H9 (cell line): ENCODE measurements around the gene PIEZO2. TPM values are rescaled to one million over a fixed set of nuclear protein-coding genes. Genes with fewer than 3 reads are reported as not detected.

Experiments used
- DNase-seq: peaks from one replicate; pipeline ENCODE4 v3.0.0-alpha.2; 2017
- H2AFZ ChIP-seq: one replicate; pipeline ENCODE4 v1.6.1; 2013; ENCODE audit warnings: mild to moderate bottlenecking, low read length, control low read depth, moderate library complexity
- H2AK5ac ChIP-seq: 2 replicates; pipeline ENCODE4 v1.6.1; 2013; ENCODE audit warnings: low read length, control low read depth, mixed read lengths; ENCODE audit not compliant: insufficient read length
- H2BK120ac ChIP-seq: one replicate; pipeline ENCODE4 v1.6.1; 2013; ENCODE audit warnings: low read depth, mild to moderate bottlenecking, low read length, control low read depth, inconsistent platforms; ENCODE audit not compliant: poor library complexity, severe bottlenecking
- H2BK12ac ChIP-seq: 2 replicates; pipeline ENCODE4 v1.6.1; 2013; ENCODE audit warnings: low read length, control low read depth, mixed read lengths, low read depth; ENCODE audit not compliant: insufficient read length
- H2BK15ac ChIP-seq: 2 replicates; pipeline ENCODE4 v1.6.1; 2013; ENCODE audit warnings: low read depth, low read length, control low read depth
- H2BK20ac ChIP-seq: one replicate; pipeline ENCODE4 v1.6.1; 2013; ENCODE audit warnings: low read depth, mild to moderate bottlenecking, low read length, control low read depth, inconsistent platforms; ENCODE audit not compliant: poor library complexity, severe bottlenecking
- H2BK5ac ChIP-seq: 2 replicates; pipeline ENCODE4 v1.6.1; 2013; ENCODE audit warnings: low read length, control low read depth, mixed read lengths; ENCODE audit not compliant: insufficient read length
- H3K14ac ChIP-seq: 2 replicates; pipeline ENCODE4 v1.6.1; 2013; ENCODE audit warnings: low read length, control low read depth; ENCODE audit not compliant: insufficient read depth
- H3K18ac ChIP-seq: 2 replicates; pipeline ENCODE4 v1.6.1; 2013; ENCODE audit warnings: low read depth, mild to moderate bottlenecking, mixed read lengths, low read length, control low read depth; ENCODE audit not compliant: insufficient read length
- H3K23ac ChIP-seq: 2 replicates; pipeline ENCODE4 v1.6.1; 2013; ENCODE audit warnings: low read length, control low read depth, mixed read lengths, low read depth; ENCODE audit not compliant: insufficient read length
- H3K23me2 ChIP-seq: 2 replicates; pipeline ENCODE4 v1.6.1; 2013; ENCODE audit warnings: low read depth, mild to moderate bottlenecking, mixed read lengths, low read length, control low read depth; ENCODE audit not compliant: insufficient read length, poor library complexity, severe bottlenecking
- H3K27ac ChIP-seq: 2 replicates; pipeline ENCODE4 v1.5.1; 2013; ENCODE audit warnings: low read length, control low read depth, mixed read lengths, low read depth; ENCODE audit not compliant: insufficient read length
- H3K27me3 ChIP-seq: 2 replicates; pipeline ENCODE4 v1.6.1; 2013; ENCODE audit warnings: low read length, control low read depth, inconsistent platforms; ENCODE audit not compliant: insufficient read depth
- H3K4ac ChIP-seq: 2 replicates; pipeline ENCODE4 v1.6.1; 2013; ENCODE audit warnings: low read depth, mild to moderate bottlenecking, control low read depth, inconsistent platforms, low read length, moderate library complexity
- H3K4me1 ChIP-seq: 2 replicates; pipeline ENCODE4 v1.6.1; 2013; ENCODE audit warnings: low read length, control low read depth, inconsistent platforms; ENCODE audit not compliant: insufficient read depth
- H3K4me2 ChIP-seq: 2 replicates; pipeline ENCODE4 v1.6.1; 2013; ENCODE audit warnings: low read length, control low read depth, mixed read lengths; ENCODE audit not compliant: insufficient read length, insufficient read depth
- H3K56ac ChIP-seq: 2 replicates; pipeline ENCODE4 v1.6.1; 2013; ENCODE audit warnings: low read depth, mild to moderate bottlenecking, mixed read lengths, low read length, control low read depth; ENCODE audit not compliant: insufficient read length
- H3K79me1 ChIP-seq: 2 replicates; pipeline ENCODE4 v1.6.1; 2013; ENCODE audit warnings: low read depth, mild to moderate bottlenecking, moderate library complexity, low read length, control low read depth, inconsistent platforms; ENCODE audit not compliant: insufficient read depth, poor library complexity, severe bottlenecking
- H3K79me2 ChIP-seq: 2 replicates; pipeline ENCODE4 v1.6.1; 2013; ENCODE audit warnings: low read length, control low read depth, inconsistent platforms; ENCODE audit not compliant: insufficient read depth
- H3K9ac ChIP-seq: 2 replicates; pipeline ENCODE4 v1.6.1; 2013; ENCODE audit warnings: low read length, control low read depth, mixed read lengths; ENCODE audit not compliant: insufficient read length; ENCODE audit errors: extremely low read depth
- H3K9me3 ChIP-seq: one replicate; pipeline ENCODE4 v1.6.1; 2013; ENCODE audit warnings: low read depth, low read length, inconsistent platforms; ENCODE audit not compliant: control insufficient read depth
- H3T11ph ChIP-seq: one replicate; pipeline ENCODE4 v1.6.1; 2013; ENCODE audit warnings: mild to moderate bottlenecking, low read length, control low read depth, inconsistent platforms
- H4K20me1 ChIP-seq: one replicate; pipeline ENCODE4 v1.6.1; 2013; ENCODE audit not compliant: control insufficient read depth, insufficient read length, insufficient read depth
- H4K5ac ChIP-seq: 2 replicates; pipeline ENCODE4 v1.6.1; 2013; ENCODE audit warnings: low read depth, mild to moderate bottlenecking, mixed read lengths, low read length, control low read depth; ENCODE audit not compliant: insufficient read length
- H4K8ac ChIP-seq: replicated peaks from 2 replicates; pipeline ENCODE4 v1.6.1; 2013; ENCODE audit warnings: low read length, control low read depth, mixed read lengths, low read depth; ENCODE audit not compliant: insufficient read length
- H4K91ac ChIP-seq: 2 replicates; pipeline ENCODE4 v1.6.1; 2013; ENCODE audit warnings: low read depth, mild to moderate bottlenecking, moderate library complexity, mixed read lengths, low read length, control low read depth; ENCODE audit not compliant: insufficient read length
- H3K27ac Mint-ChIP-seq, 3 experiments: 2 replicates in 2 of 3; 3 replicates in 1 of 3; pipeline ENCODE4 v1.8.0; 2020 to 2021; ENCODE audit warnings: mixed read lengths in 3 of 3, mild to moderate bottlenecking in 1 of 3, moderate library complexity in 1 of 3
- H3K27me3 Mint-ChIP-seq: 2 replicates; pipeline ENCODE4 v1.8.0; 2021; ENCODE audit warnings: low read depth, mild to moderate bottlenecking, moderate library complexity, mixed read lengths
- H3K36me3 Mint-ChIP-seq, 3 experiments: 2 replicates in 2 of 3; 3 replicates in 1 of 3; pipeline ENCODE4 v1.8.0; 2020 to 2021; ENCODE audit warnings: low read depth in 3 of 3, mixed read lengths in 3 of 3; ENCODE audit not compliant: insufficient read depth in 1 of 3
- H3K4me1 Mint-ChIP-seq, 2 experiments: 2 replicates each; pipeline ENCODE4 v1.8.0; 2020; ENCODE audit warnings: mixed read lengths in 2 of 2
- H3K4me3 Mint-ChIP-seq, 2 experiments: 2 replicates in 1 of 2; 3 replicates in 1 of 2; pipeline ENCODE4 v1.8.0; 2020 to 2021; ENCODE audit warnings: mild to moderate bottlenecking in 2 of 2, mixed read lengths in 2 of 2, moderate library complexity in 1 of 2
- H3K9me3 Mint-ChIP-seq, 2 experiments: 2 replicates in 1 of 2; 3 replicates in 1 of 2; pipeline ENCODE4 v1.8.0; 2020; ENCODE audit warnings: mild to moderate bottlenecking in 2 of 2, mixed read lengths in 2 of 2, moderate library complexity in 1 of 2
- CTCF ChIP-seq: fragments of 200-600 bp; sonication (generic); conservative IDR thresholded peaks from 3 replicates; pipeline ENCODE4 v1.8.0; 2021; ENCODE audit warnings: antibody characterized with exemption, mild to moderate bottlenecking
- WGBS: extraction: QIAGEN DNeasy Blood & Tissue Kit; methylation state at CpG from one replicate; pipeline ENCODE4 v1.1.7; 2013; ENCODE audit warnings: missing lambda C conversion rate, low lambda C conversion rate, mixed read lengths; ENCODE audit not compliant: insufficient read length; ENCODE audit errors: extremely low coverage; 5-methylcytosine and 5-hydroxymethylcytosine counted together
- total RNA-seq: library from RNA; stranded (reverse); gene quantifications from 2 replicates; pipeline ENCODE4 v1.2.1, GENCODE V29; 2021

The PIEZO2 gene
- total RNA-seq, 1 experiment from 2014 or later: 3.9 TPM

- H3K23me2 ChIP-seq: no peaks in the 10 kb centered on the region
- TF ChIP-seq CTCF: no peak
- no peak overlapping the region for H2AK5ac ChIP-seq
- H2BK15ac ChIP-seq: no peak overlapping the region
- Mint-ChIP-seq H3K27me3 (no peaks in the 10 kb centered on the region), H3K27ac (peak overlapping the region in 2 of 3 experiments; percentile 27 to 62; a peak in 3 of 7 replicates), H3K9me3 (peaks cover 2 to 4% of the 10 kb centered on the region in 2 experiments; a peak in 2 of 5 replicates), H3K4me3 (no peak overlapping the region), H3K4me1 (peaks cover 21 to 29% of the 10 kb centered on the region in 2 experiments), H3K36me3 (peaks cover 0 to 15% (median 0%) of the 10 kb centered on the region in 3 experiments; a peak in 5 of 7 replicates)
- no peak overlapping the region for H3K23ac ChIP-seq
- H3K27ac ChIP-seq: no peak overlapping the region
- no peak overlapping the region for H3K18ac ChIP-seq
- no peak overlapping the region for H2BK12ac ChIP-seq
- no peaks in the 10 kb centered on the region for H3K9me3 ChIP-seq
- no peak overlapping the region for H2AFZ ChIP-seq
- no peak overlapping the region for H3K9ac ChIP-seq
- no peak overlapping the region for H2BK20ac ChIP-seq
- H4K8ac ChIP-seq: no peak overlapping the region
- H3K14ac ChIP-seq: no peak overlapping the region
- no CpG with 5 or more reads among the region's 4 CpGs for WGBS
- DNase-seq: no peak
- no peak overlapping the region for H3K4me2 ChIP-seq
- no peak overlapping the region for H2BK120ac ChIP-seq
- H4K5ac ChIP-seq: no peak overlapping the region
- H3K27me3 ChIP-seq: no peaks in the 10 kb centered on the region
- H4K91ac ChIP-seq: no peak overlapping the region
- H3K4ac ChIP-seq: no peak overlapping the region
- H3K79me1 ChIP-seq: no peaks in the 10 kb centered on the region
- H3T11ph ChIP-seq: no peak overlapping the region
- H3K56ac ChIP-seq: no peak overlapping the region
- H3K79me2 ChIP-seq: no peaks in the 10 kb centered on the region
- no peaks in the 10 kb centered on the region for H4K20me1 ChIP-seq
- no peaks in the 10 kb centered on the region for H3K4me1 ChIP-seq
- H2BK5ac ChIP-seq: no peak overlapping the region
Measured at GRCh38 chr18:10860382-10860781, 289.0 kb downstream of the PIEZO2 start.
